ENCODE results near the gene MED9. TPM values are rescaled to one million over a fixed set of nuclear protein-coding genes. Genes with fewer than 3 reads are reported as not detected.

Gene MED9
- total RNA-seq, 4 donors from 2014 or later: 3.2 to 17.4 (median 13.4) TPM

DNA sequence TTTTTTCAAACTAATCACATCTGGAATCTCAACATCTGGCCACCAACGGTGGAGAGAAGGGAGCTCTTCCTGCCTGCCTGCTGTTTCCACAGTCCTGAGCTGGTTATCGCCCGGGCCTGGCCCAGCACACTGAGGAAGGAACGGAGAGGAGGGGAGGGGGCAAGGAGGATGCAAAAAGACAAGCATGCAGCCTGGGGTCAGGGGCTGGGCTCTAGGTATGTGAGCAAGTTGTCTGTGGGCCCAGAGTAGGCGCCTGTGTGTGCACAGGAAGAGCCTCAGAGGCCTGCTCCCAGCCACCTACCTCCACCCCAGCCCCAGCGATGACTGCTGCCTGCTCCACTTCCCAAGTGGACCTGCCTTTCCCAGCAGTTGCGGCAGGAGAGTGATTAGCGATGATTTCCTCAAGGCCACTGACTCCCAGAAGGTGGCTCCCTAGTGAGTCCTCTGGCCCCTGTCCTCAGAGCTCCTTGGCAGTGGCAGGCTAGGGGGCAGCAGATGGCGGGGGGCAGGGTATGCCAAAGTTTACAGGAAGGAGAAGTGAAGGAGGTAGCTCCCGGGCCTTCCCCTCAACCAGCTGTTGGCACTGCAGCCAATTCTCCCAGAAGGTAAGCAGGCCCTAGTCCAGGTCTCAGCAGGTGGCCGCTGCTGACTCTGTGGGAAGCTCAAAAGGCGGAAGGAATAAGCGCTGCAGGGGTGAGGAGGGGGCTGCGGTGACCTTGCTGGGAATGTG is 46.4 kb downstream of the MED9 start:
- no peak for DNase-seq
- Histone ChIP-seq H3K27ac (no peak overlapping the region), H3K27me3 (no peaks in the 10 kb centered on the region), H3K36me3 (no peaks in the 10 kb centered on the region), H3K9me3 (no peaks in the 10 kb centered on the region), H3K4me3 (no peak overlapping the region), H3K4me1 (no peaks in the 10 kb centered on the region)
- intact Hi-C loops (cut with DNase I; ENCODE audit: low total_unique reads): no loop called here
- no peak for TF ChIP-seq POLR2A (IDR thresholded peaks at IDR 0.05)
- TF ChIP-seq, protein P1, sequence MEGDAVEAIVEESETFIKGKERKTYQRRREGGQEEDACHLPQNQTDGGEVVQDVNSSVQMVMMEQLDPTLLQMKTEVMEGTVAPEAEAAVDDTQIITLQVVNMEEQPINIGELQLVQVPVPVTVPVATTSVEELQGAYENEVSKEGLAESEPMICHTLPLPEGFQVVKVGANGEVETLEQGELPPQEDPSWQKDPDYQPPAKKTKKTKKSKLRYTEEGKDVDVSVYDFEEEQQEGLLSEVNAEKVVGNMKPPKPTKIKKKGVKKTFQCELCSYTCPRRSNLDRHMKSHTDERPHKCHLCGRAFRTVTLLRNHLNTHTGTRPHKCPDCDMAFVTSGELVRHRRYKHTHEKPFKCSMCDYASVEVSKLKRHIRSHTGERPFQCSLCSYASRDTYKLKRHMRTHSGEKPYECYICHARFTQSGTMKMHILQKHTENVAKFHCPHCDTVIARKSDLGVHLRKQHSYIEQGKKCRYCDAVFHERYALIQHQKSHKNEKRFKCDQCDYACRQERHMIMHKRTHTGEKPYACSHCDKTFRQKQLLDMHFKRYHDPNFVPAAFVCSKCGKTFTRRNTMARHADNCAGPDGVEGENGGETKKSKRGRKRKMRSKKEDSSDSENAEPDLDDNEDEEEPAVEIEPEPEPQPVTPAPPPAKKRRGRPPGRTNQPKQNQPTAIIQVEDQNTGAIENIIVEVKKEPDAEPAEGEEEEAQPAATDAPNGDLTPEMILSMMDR (IDR thresholded peaks at IDR 0.05): no peak

- TF ChIP-seq, protein P1 (IDR thresholded peaks at IDR 0.05): no peak
- TF ChIP-seq POLR2A (IDR thresholded peaks at IDR 0.05): no peak
Measured at GRCh38 chr17:17523731-17524490, 47.1 kb downstream of the MED9 start.

GRCh38 chr17:17525311-17525710 is 48.5 kb downstream of the MED9 start:
- Histone ChIP-seq H3K27ac (no peak overlapping the region), H3K27me3 (no peaks in the 10 kb centered on the region), H3K4me1 (no peaks in the 10 kb centered on the region), H3K36me3 (no peaks in the 10 kb centered on the region), H3K9me3 (no peaks in the 10 kb centered on the region), H3K4me3 (no peak overlapping the region)
- no peak for DNase-seq
- intact Hi-C loops (cut with DNase I; ENCODE audit: low total_unique reads): no loop called here
- no peak for TF ChIP-seq POLR2A (IDR thresholded peaks at IDR 0.05)
- TF ChIP-seq, protein P1 (IDR thresholded peaks at IDR 0.05): no peak

More at GRCh38 chr17:17523731-17524490, 47.1 kb downstream of the MED9 start:
- intact Hi-C loops (cut with DNase I; ENCODE audit: low total_unique reads): no loop called here
- DNase-seq: no peak
- Histone ChIP-seq H3K4me1 (no peaks in the 10 kb centered on the region), H3K27ac (no peak overlapping the region), H3K36me3 (no peaks in the 10 kb centered on the region), H3K27me3 (no peaks in the 10 kb centered on the region), H3K4me3 (no peak overlapping the region), H3K9me3 (no peaks in the 10 kb centered on the region)

GRCh38 chr17:17525956-17526355 is 49.2 kb downstream of the MED9 start:
- intact Hi-C loops (cut with DNase I; ENCODE audit: low total_unique reads): no loop called here
- no peak overlapping the region for H3K4me3 ChIP-seq
- no peaks in the 10 kb centered on the region for H3K36me3 ChIP-seq
- H3K27ac ChIP-seq: peak overlapping the region in 1 of 2 donors; percentile 18
- TF ChIP-seq POLR2A (IDR thresholded peaks at IDR 0.05): no peak
- TF ChIP-seq, protein P1 (IDR thresholded peaks at IDR 0.05): no peak
- no peaks in the 10 kb centered on the region for H3K9me3 ChIP-seq
- H3K27me3 ChIP-seq: no peaks in the 10 kb centered on the region
- DNase-seq: no peak
- H3K4me1 ChIP-seq: no peaks in the 10 kb centered on the region

DNA sequence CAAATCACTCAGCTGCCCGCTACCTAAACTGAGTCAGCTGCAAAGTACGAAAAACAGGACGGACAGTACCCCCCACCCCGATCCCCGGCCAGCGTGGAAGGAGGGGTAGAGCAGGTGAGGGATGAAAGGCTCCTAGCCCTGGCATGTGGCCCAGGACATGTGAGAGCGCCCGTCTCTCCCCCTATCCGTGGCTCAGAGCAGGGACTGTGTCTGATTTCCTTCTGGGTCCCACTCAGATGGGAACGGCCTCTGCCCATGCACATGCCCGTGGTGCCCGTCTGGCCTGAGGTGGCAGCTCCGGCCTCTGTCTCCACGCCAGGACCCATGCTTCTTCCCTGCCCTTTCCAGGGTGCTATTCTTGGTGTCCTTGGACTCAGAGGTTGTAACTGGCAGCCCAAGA is 49.6 kb downstream of the MED9 start:
- Histone ChIP-seq H3K4me1 (no peaks in the 10 kb centered on the region), H3K36me3 (no peaks in the 10 kb centered on the region), H3K4me3 (no peak overlapping the region), H3K9me3 (no peaks in the 10 kb centered on the region), H3K27ac (peak overlapping the region in 1 of 2 donors; percentile 18), H3K27me3 (no peaks in the 10 kb centered on the region)
- peak in 1 of 2 donors; percentile 46 for DNase-seq
- intact Hi-C loops (cut with DNase I; ENCODE audit: low total_unique reads): no loop called here
- TF ChIP-seq POLR2A (IDR thresholded peaks at IDR 0.05): no peak
- TF ChIP-seq, protein P1 (IDR thresholded peaks at IDR 0.05): no peak
